HepG2 (cell line): ENCODE results near the gene AQP7. TPM values are rescaled to one million over a fixed set of nuclear protein-coding genes. Genes with fewer than 3 reads are reported as not detected.

Experiments
- HDAC2 ChIP-seq: sonication (generic); formaldehyde crosslinking; IDR thresholded peaks from 2 replicates; pipeline ENCODE4 v1.4.0; 2020; ENCODE audit warnings: missing genetic modification reagents
- HMG20A ChIP-seq: IDR thresholded peaks from 2 replicates; pipeline ENCODE4 v1.6.1; 2016; ENCODE audit warnings: borderline replicate concordance
- KAT8 ChIP-seq: IDR thresholded peaks from 2 replicates; pipeline ENCODE4 v1.6.1; 2016; ENCODE audit warnings: missing genetic modification reagents, missing compliant biosample characterization
- KDM5B ChIP-seq: sonication (generic); formaldehyde crosslinking; IDR thresholded peaks from 2 replicates; pipeline ENCODE4 v1.4.0; 2020; ENCODE audit warnings: missing genetic modification reagents, mild to moderate bottlenecking, borderline replicate concordance
- KLF16 ChIP-seq, 2 experiments: sonication (generic) in 1 of 2; formaldehyde crosslinking in 1 of 2; IDR thresholded peaks; 2 replicates each; pipeline versions ENCODE4 v1.6.1 to v1.8.0; 2016 to 2023; ENCODE audit warnings: missing genetic modification reagents in 2 of 2, missing compliant biosample characterization in 1 of 2
- MAX ChIP-seq: IDR thresholded peaks from 2 replicates; pipeline ENCODE4 v1.6.1; 2012; ENCODE audit warnings: inconsistent platforms
- SP5 ChIP-seq: IDR thresholded peaks from 2 replicates; pipeline ENCODE4 v1.6.1; 2016; ENCODE audit warnings: low read depth, borderline replicate concordance
- UBTF ChIP-seq: sonication (generic); formaldehyde crosslinking; IDR thresholded peaks from 2 replicates; pipeline ENCODE4 v1.4.0; 2020; ENCODE audit warnings: mild to moderate bottlenecking, missing genetic modification reagents
- ZNF33B ChIP-seq: sonication (generic); formaldehyde crosslinking; IDR thresholded peaks from 2 replicates; pipeline ENCODE4 v1.5.1; 2020; ENCODE audit warnings: mild to moderate bottlenecking, missing genetic modification reagents
- ZNF644 ChIP-seq: IDR thresholded peaks from 2 replicates; pipeline ENCODE4 v1.6.1; 2016; ENCODE audit warnings: low read depth
- polyA plus RNA-seq, 8 experiments: library from polyadenylated mRNA; depleted of rRNA in 3 of 8; stranded (reverse) in 7 of 8; unstranded in 1 of 8; fragments of >200 nt; fragmentation: Illumina TruSeq in 4 of 8; extraction: Trizol in 4 of 8; gene quantifications; 2 replicates each; pipeline versions ENCODE4 v1.2.1 to v1.2.3, GENCODE V29; 2011 to 2016; ENCODE audit warnings: low read depth in 4 of 8, missing spikeins in 1 of 8, mixed read lengths in 1 of 8; ENCODE audit not compliant: insufficient read depth in 1 of 8
- total RNA-seq, 5 experiments: library from RNA; depleted of rRNA; stranded (reverse); fragments of >200 nt; fragmentation: Illumina TruSeq; extraction: Trizol; gene quantifications; 2 replicates each; pipeline ENCODE4 v1.2.3, GENCODE V29; 2016; ENCODE audit warnings: low read depth in 1 of 5
- TF ChIP-seq, protein P1 (sequence below), 2 experiments: sonication (generic) in 1 of 2; formaldehyde crosslinking in 1 of 2; IDR thresholded peaks; 2 replicates each; pipeline versions ENCODE4 v1.4.0 to v1.6.1; 2016 to 2020; ENCODE audit warnings: borderline replicate concordance in 1 of 2, low read depth in 1 of 2, mild to moderate bottlenecking in 1 of 2, missing genetic modification reagents in 1 of 2
- TF ChIP-seq, protein P2 (sequence below): sonication (generic); formaldehyde crosslinking; conservative IDR thresholded peaks from 2 replicates; pipeline ENCODE4 v1.4.0; 2020; ENCODE audit warnings: mild to moderate bottlenecking, missing genetic modification reagents, moderate library complexity
- TF ChIP-seq, protein P3 (sequence below): IDR thresholded peaks from 2 replicates; pipeline ENCODE4 v1.6.1; 2016; ENCODE audit warnings: missing genetic modification reagents, missing compliant biosample characterization
- TF ChIP-seq, protein P4 (sequence below): sonication (generic); formaldehyde crosslinking; IDR thresholded peaks from 2 replicates; pipeline ENCODE4 v1.5.1; 2020; ENCODE audit warnings: mild to moderate bottlenecking, moderate library complexity, missing genetic modification reagents

The AQP7 gene
- total and polyA plus RNA-seq, 2 of the 13 experiments (the other 11 are each of a cell fraction or from before 2014, with no cell fraction given), result 1.9 to 2.1 TPM

- TF ChIP-seq, protein P1, sequence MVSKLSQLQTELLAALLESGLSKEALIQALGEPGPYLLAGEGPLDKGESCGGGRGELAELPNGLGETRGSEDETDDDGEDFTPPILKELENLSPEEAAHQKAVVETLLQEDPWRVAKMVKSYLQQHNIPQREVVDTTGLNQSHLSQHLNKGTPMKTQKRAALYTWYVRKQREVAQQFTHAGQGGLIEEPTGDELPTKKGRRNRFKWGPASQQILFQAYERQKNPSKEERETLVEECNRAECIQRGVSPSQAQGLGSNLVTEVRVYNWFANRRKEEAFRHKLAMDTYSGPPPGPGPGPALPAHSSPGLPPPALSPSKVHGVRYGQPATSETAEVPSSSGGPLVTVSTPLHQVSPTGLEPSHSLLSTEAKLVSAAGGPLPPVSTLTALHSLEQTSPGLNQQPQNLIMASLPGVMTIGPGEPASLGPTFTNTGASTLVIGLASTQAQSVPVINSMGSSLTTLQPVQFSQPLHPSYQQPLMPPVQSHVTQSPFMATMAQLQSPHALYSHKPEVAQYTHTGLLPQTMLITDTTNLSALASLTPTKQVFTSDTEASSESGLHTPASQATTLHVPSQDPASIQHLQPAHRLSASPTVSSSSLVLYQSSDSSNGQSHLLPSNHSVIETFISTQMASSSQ (IDR thresholded peaks at IDR 0.05; ENCODE audit: low read depth), result peak; percentile 85
- TF ChIP-seq, protein P1 (CRISPR knock-in tag; IDR thresholded peaks at IDR 0.05; ENCODE audit: borderline replicate concordance), result peak; percentile 91
- TF ChIP-seq HDAC2 (CRISPR knock-in tag) (peak; percentile 18; the same call in 1 of the 2 replicates), KAT8 (CRISPR knock-in tag) (0 out of 2 replicates have a peak, but pooled peaks have one; percentile 36), UBTF (0 out of 2 replicates have a peak, but pooled peaks have one; percentile 15), SP5 (CRISPR knock-in tag) (peak; percentile 47; the same call in 1 of the 2 replicates), MAX (0 out of 2 replicates have a peak, but pooled peaks have one; percentile 36), KLF16 (CRISPR knock-in tag; IDR thresholded peaks at IDR 0.05) (0 out of 4 replicates have a peak, but pooled peaks of 1 of the 2 experiments have one; percentile 29), ZNF644 (CRISPR knock-in tag) (peak; percentile 69; the same call in 1 of the 2 replicates), ZNF33B (CRISPR knock-in tag) (0 out of 2 replicates have a peak, but pooled peaks have one; percentile 10), HMG20A (CRISPR knock-in tag) (0 out of 2 replicates have a peak, but pooled peaks have one; percentile 21), KDM5B (CRISPR knock-in tag) (0 out of 2 replicates have a peak, but pooled peaks have one; percentile 18)
- TF ChIP-seq, protein P2, sequence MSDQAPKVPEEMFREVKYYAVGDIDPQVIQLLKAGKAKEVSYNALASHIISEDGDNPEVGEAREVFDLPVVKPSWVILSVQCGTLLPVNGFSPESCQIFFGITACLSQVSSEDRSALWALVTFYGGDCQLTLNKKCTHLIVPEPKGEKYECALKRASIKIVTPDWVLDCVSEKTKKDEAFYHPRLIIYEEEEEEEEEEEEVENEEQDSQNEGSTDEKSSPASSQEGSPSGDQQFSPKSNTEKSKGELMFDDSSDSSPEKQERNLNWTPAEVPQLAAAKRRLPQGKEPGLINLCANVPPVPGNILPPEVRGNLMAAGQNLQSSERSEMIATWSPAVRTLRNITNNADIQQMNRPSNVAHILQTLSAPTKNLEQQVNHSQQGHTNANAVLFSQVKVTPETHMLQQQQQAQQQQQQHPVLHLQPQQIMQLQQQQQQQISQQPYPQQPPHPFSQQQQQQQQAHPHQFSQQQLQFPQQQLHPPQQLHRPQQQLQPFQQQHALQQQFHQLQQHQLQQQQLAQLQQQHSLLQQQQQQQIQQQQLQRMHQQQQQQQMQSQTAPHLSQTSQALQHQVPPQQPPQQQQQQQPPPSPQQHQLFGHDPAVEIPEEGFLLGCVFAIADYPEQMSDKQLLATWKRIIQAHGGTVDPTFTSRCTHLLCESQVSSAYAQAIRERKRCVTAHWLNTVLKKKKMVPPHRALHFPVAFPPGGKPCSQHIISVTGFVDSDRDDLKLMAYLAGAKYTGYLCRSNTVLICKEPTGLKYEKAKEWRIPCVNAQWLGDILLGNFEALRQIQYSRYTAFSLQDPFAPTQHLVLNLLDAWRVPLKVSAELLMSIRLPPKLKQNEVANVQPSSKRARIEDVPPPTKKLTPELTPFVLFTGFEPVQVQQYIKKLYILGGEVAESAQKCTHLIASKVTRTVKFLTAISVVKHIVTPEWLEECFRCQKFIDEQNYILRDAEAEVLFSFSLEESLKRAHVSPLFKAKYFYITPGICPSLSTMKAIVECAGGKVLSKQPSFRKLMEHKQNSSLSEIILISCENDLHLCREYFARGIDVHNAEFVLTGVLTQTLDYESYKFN (CRISPR knock-in tag), result peak; percentile 22; the same call in 1 of the 2 replicates
- TF ChIP-seq, protein P3, sequence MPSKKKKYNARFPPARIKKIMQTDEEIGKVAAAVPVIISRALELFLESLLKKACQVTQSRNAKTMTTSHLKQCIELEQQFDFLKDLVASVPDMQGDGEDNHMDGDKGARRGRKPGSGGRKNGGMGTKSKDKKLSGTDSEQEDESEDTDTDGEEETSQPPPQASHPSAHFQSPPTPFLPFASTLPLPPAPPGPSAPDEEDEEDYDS, result peak; percentile 87
- TF ChIP-seq, protein P4, sequence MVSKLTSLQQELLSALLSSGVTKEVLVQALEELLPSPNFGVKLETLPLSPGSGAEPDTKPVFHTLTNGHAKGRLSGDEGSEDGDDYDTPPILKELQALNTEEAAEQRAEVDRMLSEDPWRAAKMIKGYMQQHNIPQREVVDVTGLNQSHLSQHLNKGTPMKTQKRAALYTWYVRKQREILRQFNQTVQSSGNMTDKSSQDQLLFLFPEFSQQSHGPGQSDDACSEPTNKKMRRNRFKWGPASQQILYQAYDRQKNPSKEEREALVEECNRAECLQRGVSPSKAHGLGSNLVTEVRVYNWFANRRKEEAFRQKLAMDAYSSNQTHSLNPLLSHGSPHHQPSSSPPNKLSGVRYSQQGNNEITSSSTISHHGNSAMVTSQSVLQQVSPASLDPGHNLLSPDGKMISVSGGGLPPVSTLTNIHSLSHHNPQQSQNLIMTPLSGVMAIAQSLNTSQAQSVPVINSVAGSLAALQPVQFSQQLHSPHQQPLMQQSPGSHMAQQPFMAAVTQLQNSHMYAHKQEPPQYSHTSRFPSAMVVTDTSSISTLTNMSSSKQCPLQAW (CRISPR knock-in tag), result peak; percentile 94
Measured at GRCh38 chr9:33395159-33395879, 7.0 kb downstream of the AQP7 start (continued).
